ENCODE measurements around the gene TUBA1C. TPM values are rescaled to one million over a fixed set of nuclear protein-coding genes. Genes with fewer than 3 reads are reported as not detected.
"Not testable (repeated sequence)": the region's sequence is repeated elsewhere in the genome, so short reads cannot be mapped to it uniquely, and the experiment has no call there.

The TUBA1C gene
- total RNA-seq, 1 experiment from 2014 or later: 457 TPM

GRCh38 chr12:49279706-49280159, 14.9 kb downstream of the TUBA1C start:
- DNase-seq (ENCODE audit: low spot score): peak; percentile 42
- in situ Hi-C loops (cut with HindIII; ENCODE audit: low sequenced_read_pairs): no loop called here

GRCh38 chr12:49280545-49280944, 15.7 kb downstream of the TUBA1C start:
- DNase-seq (ENCODE audit: low spot score); in situ Hi-C loops (cut with HindIII; ENCODE audit: low sequenced_read_pairs): not testable (repeated sequence)

- no peak for DNase-seq (ENCODE audit: low spot score)
- in situ Hi-C loops (cut with HindIII; ENCODE audit: low sequenced_read_pairs): no loop called here
Observed at GRCh38 chr12:49282302-49282701, 17.4 kb downstream of the TUBA1C start.

- in situ Hi-C loops (cut with HindIII; ENCODE audit: low sequenced_read_pairs); DNase-seq (ENCODE audit: low spot score): not testable (repeated sequence)
Observed at GRCh38 chr12:49282740-49283375, 18.0 kb downstream of the TUBA1C start.

GRCh38 chr12:49283541-49284429, 18.9 kb downstream of the TUBA1C start:
- no peak for DNase-seq (ENCODE audit: low spot score)
- in situ Hi-C loops (cut with HindIII; ENCODE audit: low sequenced_read_pairs): no loop called here

GRCh38 chr12:49284672-49285071, 19.8 kb downstream of the TUBA1C start:
- DNase-seq (ENCODE audit: low spot score): no peak
- in situ Hi-C loops (cut with HindIII; ENCODE audit: low sequenced_read_pairs): no loop called here

GRCh38 chr12:49287876-49288275, 23.0 kb downstream of the TUBA1C start:
- in situ Hi-C loops (cut with HindIII; ENCODE audit: low sequenced_read_pairs): no loop called here

GRCh38 chr12:49288412-49288853, 23.6 kb downstream of the TUBA1C start:
- peak; percentile 72 for DNase-seq (ENCODE audit: low spot score)
- in situ Hi-C loops (cut with HindIII; ENCODE audit: low sequenced_read_pairs): no loop called here

More at GRCh38 chr12:49287876-49288275, 23.0 kb downstream of the TUBA1C start:
- no peak for DNase-seq (ENCODE audit: low spot score)

- in situ Hi-C loops (cut with HindIII; ENCODE audit: low sequenced_read_pairs): no loop called here
- no peak for DNase-seq (ENCODE audit: low spot score)
Observed at GRCh38 chr12:49288922-49289555, 24.2 kb downstream of the TUBA1C start.

- DNase-seq (ENCODE audit: low spot score): no peak
- in situ Hi-C loops (cut with HindIII; ENCODE audit: low sequenced_read_pairs): no loop called here
Observed at GRCh38 chr12:49292729-49293055, 27.8 kb downstream of the TUBA1C start.

- in situ Hi-C loops (cut with HindIII; ENCODE audit: low sequenced_read_pairs): no loop called here
Observed at GRCh38 chr12:49293056-49293956, 28.4 kb downstream of the TUBA1C start.

GRCh38 chr12:49294086-49294803, 29.4 kb downstream of the TUBA1C start:
- DNase-seq (ENCODE audit: low spot score): no peak
- in situ Hi-C loops (cut with HindIII; ENCODE audit: low sequenced_read_pairs): no loop called here

More at GRCh38 chr12:49293056-49293956, 28.4 kb downstream of the TUBA1C start:
- DNase-seq (ENCODE audit: low spot score): no peak

- in situ Hi-C loops (cut with HindIII; ENCODE audit: low sequenced_read_pairs): no loop called here
- DNase-seq (ENCODE audit: low spot score): no peak
Observed at GRCh38 chr12:49294804-49295081, 29.9 kb downstream of the TUBA1C start.

- DNase-seq (ENCODE audit: low spot score): no peak
- in situ Hi-C loops (cut with HindIII; ENCODE audit: low sequenced_read_pairs): no loop called here
Observed at GRCh38 chr12:49295082-49295936, 30.4 kb downstream of the TUBA1C start, which contains the start of gene PRPH. TSS of gene PRPH (plus strand) at chr12:49295147. CDS start at chr12:49295201, 54 bp downstream.

GRCh38 chr12:49296034-49296835, 31.4 kb downstream of the TUBA1C start:
- in situ Hi-C loops (cut with HindIII; ENCODE audit: low sequenced_read_pairs): no loop called here
- no peak for DNase-seq (ENCODE audit: low spot score)

GRCh38 chr12:49296836-49297694, 32.2 kb downstream of the TUBA1C start:
- DNase-seq (ENCODE audit: low spot score): peak; percentile 47
- in situ Hi-C loops (cut with HindIII; ENCODE audit: low sequenced_read_pairs): no loop called here
